SH-SY5Y (cell line): ENCODE results near the gene EHHADH.

Source experiments
- GATA2 ChIP-seq: IDR thresholded peaks from 2 replicates; pipeline ENCODE4 v1.6.1; 2011; ENCODE audit warnings: mild to moderate bottlenecking, low read depth, low read length
- GATA3 ChIP-seq: IDR thresholded peaks from 2 replicates; pipeline ENCODE4 v1.6.1; 2011; ENCODE audit warnings: low read depth, mild to moderate bottlenecking, low read length, moderate library complexity

- TF ChIP-seq GATA2, result no peak
- TF ChIP-seq GATA3, result no peak
Measured at GRCh38 chr3:185263423-185263822, 9.6 kb upstream of the EHHADH start.
